C4-2B (cell line): Measurements from ENCODE around the gene DNAJC1.

Experiments
- CTCF ChIP-seq: fragments of 450-650 bp; conservative IDR thresholded peaks from 2 replicates; pipeline ENCODE4 v1.5.1; 2017; ENCODE audit warnings: mild to moderate bottlenecking
- ZFX ChIP-seq: fragments of 450-650 bp; IDR thresholded peaks from 2 replicates; pipeline ENCODE4 v1.6.1; 2017

- no peak for TF ChIP-seq CTCF
- no peak for TF ChIP-seq ZFX
Observed at GRCh38 chr10:21771219-21771618, 232.3 kb downstream of the DNAJC1 start.
